Ecto neural progenitor cell (in vitro differentiated cells): ENCODE data around the gene CASZ1.

Source experiments
- DNase-seq: peaks from one replicate; pipeline ENCODE4 v3.0.0-alpha.2; 2018; ENCODE audit warnings: low spot score

The CASZ1 gene

DNA sequence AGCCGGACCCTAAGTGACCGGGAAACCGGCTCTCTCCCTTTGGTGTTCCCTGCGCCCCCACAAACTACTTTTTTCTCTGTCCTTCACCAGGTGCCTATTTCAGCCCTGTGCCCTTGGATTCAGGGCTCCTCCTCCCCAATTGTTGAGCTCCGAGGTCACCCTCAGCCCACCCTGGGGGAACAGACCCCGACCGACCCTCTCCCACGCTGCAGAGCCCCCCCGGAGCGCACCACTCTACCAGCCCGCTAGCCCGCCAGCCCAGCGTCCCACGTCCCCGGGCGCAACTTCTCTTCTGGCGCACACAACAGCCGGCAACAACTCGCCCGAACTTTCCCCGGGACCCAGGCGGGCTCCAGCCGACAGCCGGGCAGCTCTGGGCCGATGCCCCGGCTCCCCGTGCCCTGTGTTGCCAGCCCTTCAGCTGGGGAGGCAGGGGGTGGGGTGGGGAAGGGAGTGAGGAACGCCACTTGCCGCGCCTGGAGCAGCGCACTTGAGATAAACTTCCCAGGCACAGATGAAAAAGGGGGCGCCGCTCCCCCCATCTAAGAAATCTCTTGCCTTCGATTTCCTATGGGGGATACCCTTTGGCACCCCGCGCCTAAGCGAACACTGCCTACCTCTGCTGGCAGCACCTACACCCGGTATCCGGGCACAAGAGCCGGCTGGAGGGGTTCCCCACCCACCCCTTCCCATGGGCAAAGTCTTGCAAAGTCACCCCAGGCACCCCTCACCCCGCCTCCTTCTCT, 997 bp downstream of the CASZ1 start:
- DNase-seq: peak; percentile 65

DNA sequence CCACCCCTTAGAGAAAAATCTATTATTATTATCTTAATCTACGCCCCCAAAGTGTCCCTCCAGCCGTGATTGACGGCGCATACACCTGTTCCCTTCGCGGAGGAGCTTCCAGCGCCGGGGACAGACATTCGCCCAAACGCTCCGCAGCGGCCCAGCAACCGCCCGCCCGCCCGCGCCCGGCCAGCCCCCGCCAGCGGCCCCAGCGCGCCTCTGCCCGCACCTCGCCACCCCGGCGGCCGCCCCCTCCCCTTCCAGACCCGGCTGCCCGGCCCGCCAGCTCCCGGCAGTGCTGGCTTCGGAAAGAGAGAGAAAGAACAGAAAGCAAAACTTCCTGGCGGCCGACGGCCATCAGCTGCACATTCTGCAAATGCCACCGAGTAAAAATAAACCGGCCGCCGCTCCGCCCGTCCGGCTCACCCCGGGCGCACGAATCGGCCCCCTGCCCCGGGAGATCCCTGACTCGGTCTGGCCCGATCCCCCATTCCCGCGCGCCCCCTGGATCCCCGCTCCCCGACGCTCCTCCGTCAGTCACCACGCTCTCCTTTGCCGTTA, 1.6 kb downstream of the CASZ1 start:
- peak; percentile 70 for DNase-seq

DNA sequence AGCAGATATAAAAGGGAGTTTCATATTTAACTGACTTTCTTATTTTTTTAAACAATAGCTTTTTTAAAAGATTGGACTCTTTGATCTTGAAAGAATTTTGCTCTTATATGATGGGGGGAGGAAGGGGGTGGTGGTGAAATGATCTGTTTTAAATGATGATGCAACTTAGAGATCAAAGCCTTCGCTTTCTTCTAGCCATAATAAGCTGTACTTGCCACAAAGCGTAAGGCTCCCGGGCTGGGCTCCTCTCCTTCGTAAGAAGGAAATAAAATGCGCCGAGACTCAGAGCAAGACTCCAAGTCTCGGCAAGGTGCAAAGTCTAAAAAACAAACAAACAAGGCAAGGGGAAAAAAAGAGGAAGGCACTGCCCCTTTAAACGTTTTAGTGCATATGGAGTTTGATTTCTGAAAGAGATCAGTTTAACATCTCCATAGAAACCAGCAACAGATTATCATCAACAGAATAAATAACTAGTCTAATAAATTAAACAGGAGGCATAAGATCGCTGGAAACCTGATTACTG, 3.3 kb downstream of the CASZ1 start:
- DNase-seq: no peak

DNA sequence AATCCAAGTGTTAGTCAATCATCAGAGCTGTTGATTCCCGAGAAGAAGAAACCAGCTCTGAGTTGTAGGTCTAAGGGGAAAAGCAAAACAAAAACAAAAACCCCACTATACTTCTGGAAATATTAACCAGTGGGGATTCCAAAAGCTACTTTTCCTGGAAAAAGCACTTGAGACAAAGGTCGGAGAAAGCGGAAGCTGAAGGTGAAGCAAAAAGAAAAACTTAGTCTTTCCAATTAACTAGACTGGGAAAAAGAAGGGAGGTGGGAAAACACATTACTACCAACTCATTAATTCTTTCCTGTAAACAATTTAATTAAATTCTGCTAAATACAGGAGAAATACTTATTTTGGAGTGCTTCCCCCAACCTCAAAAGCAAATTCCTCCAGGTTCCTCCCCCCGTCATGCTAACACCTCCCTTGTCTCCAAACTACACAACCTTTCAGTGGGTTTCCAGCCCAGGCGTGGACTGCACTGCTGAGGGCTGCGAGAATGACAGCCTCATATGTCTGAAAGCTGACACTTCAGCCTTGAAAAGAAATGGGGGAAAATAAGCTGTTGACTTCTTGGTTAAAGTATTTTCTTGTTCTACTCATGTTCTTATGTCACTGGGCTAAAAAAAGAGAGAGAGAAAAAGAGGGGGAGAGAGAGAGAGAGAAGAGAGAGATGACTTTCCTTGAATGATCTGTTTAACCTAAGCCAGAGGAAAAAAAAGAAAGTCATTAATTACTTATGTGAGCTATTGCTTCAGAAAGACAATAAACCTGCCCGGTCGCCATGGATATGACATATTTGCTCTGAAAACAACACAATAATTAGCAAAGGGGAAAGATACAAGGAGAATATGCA, 5.1 kb downstream of the CASZ1 start:
- no peak for DNase-seq

DNA sequence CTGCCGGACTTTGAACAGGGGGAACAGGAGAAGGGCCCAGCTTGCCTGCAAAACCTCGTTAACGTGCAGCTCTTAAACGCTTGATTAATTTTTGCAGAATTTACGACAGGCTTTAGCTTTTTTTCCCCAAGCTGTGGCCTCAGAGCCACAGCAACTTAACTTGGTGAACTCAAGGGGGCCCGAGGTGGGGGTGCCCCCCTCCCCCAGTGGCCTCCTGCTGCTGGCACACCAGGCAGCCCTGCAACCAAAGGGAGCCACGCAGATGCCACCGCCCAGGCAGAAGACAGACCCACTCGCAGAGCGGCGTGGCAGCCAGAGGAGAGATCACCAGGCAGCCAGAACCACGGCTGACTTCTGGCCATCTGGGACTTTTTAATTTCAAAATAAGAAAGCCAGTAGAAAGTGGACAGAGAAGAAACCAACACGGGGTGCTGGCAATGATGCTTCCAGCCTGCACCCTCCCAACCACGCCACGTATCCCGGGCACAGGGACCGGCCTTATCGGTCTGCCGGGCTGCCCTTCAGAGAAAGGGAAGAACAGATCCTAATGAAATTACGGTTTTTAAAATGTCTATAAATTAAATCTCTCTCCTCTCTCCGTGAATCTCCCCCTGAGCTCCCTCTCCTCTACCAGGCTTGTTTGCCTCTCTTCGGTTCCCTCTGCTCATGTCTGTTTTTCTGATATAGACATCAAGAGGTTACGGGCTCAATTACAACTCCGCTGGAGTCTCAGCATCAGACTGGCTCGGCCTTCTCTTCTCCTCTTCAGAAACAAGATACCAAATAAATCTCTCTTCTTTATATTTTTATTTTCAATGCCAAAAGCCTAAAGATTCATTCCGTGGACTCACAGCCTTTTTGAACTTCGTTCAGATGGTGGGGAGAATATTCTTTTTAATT, 6.4 kb downstream of the CASZ1 start:
- no peak for DNase-seq

DNA sequence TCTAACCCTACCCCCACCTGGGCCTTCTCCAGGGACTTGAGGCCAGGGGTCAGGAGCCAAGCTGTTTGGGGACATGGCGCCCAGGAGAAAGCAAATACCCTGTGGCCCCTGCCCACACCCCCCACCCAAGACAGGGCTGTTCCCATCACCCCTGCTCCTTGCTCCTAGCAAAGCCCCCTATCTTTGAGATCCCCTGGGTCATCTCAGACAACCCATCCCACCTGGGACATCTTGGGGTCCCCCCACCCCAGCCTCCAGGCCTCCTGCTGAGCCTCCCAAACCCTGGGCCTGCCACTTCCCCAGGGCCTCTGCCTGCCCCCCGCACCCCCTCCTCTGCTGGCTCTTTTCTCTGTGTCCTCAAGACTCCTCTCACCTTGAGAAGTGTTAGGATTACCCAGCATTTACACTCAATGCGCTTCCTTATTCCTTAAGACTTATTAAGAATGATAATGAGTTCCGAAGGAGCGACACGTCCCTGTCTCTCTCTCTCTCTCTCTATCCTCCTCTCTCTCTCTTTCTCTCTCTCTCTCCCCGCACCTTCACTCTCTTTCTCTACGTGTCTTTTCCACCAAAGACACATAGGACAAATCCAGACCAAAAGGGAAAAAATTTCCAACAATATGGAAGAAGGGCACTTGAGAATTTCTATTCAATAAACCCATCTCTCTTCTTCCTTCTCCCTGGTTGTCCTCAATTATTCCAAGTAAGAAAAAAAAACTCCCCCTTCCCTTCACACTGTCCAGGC, 7.2 kb downstream of the CASZ1 start:
- DNase-seq: no peak

DNA sequence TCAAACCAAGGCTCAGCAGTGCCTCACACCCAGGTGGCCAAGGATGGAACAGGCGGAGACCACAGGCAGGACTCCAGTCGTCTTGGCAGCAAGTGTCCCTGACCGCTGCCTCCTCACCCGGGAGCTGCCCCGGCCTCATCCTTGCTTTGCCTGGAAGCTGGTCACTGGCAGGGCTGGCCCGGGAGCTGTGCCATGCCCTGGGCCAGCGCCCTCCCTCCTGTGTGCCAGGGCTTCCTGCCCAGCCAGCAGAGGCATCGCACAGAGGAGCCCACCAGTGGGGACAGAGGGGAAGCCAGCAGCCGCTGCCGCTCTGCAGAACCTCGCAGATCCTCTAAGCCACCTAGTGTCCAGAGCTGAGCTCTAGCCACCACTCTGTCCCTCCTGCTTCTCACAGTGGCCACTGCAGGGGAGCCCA, 7.8 kb downstream of the CASZ1 start:
- peak; percentile 69 for DNase-seq

DNA sequence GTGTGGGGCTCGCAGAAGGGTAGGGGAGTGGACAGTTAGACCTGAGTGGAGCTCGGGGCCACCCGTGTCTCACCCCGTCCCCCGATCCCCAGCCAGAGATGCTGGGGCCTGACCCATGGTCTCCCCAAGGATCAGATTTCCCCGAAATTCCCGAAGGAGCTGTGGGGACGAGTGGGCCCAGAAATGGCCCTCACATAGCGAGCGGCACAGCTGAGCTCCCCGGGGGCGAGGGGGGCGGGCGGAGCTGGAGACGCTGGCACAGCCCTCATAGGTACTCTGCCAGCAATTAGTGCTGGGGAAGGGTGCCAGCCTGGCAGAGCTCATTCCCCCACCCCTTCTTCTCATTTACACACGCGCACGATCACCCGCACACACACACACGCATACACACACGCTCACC, 9.2 kb downstream of the CASZ1 start:
- no peak for DNase-seq

DNA sequence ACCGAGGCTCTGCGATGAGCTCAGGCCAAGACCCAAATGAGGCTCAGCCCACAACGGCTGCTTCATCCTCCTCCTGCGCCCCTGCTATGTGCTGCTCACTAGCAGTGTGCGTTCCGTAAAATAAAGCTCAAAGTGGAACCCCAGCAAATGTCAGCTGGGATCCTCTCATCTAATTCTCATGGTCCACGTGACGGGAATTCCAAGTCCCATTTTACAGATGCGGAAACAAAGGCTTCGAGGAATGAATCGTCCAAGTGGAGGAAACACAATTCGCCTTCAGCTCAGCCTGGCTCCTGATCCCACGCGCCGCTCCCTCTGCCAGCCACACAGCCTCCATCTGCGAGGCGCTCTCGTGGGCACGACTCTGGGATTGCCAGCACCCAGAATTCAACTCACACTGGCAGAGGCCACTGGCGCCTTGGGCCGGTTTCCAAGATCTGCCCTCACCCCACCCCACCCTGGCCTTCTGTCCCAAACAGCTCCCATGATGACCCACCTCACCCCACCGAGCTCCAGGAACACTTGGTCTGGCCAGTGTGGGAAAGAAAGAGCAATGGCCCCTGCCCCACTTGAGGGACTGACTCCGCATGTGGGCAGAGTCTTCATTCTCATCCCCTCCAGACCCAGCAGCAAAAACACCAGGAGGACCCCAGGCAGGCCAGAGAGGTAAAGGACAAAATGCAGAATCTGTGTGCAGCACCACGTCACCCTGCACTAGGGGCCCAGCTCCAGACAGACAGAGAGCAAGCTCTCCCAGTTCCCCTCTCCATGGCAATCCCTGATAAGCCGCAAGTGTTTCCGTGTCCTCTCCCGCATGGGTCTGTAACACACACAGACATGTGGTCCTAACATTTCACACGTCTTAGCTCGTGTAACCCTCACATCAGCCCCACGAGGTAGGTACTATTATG, 10.5 kb downstream of the CASZ1 start:
- DNase-seq: no peak

DNA sequence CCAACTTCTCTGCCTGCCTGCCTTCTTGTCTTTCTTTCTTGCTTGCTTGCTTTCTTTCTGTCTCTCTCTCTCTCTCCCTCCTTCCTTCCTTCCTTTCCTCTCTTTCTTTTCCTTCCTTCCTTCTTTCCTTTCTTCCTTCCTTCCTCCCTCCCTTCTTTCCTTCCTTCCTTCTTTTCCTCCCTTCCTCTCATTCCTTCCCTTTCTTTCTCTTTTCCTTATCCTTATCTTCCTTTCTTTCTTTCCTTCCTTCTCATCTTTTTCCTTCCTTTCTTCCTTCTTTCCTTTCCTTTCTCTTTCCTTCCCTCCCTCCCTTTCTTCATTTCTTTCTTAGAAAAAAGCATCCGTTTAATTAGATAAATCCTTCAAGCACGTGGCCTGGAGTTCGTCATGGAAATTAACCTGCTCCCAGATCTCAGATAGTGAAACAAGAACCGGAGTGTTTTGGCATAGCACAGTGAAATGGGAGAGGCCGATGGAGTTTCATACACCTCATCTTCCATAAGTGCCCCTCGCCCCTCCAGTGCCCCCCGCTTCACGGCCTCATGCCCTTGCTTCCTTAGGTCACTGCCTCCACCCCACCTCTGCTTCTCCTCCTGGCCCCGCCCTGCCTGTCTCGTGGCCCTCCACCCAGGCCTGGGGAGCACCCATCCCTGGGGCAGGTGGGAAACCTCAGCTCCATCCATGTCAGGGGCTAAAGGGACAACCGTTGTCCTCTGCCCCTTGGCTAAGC, 11.3 kb downstream of the CASZ1 start:
- DNase-seq: no peak

DNA sequence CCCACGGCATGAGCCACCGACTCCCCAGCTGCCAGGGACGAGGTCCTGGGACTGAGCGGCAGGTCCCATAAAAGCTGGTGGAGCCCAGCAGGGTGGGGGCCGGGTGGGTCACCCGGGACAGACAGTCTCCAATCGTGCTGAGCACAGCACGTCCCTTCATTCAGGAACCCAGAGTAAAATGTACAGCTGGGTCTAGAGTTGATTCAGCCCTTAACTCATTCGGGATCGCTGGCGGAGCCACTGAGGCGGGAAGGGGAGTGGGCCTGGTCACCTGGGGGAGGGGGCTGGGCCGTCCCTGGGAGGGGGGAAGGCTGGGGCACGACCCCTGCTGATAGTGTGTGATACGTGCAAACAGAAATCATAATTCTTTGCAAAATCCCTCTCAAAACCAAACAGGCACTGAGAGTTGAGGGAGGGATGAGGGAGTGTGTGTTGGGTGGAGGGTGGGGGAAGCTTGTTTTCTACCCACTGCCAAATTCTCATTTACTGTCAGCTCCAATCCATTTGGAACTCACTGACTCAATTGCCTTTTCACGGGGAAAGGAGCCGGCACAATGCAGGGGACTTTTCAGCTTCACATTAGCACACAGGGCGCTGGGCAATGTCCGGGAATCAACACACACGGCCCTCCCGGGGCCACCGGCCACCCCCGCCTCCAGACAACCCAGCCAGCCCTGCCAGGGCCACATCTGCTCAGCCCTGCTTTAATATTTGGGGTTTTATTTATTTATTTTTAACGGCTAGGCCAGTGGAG, 13.8 kb downstream of the CASZ1 start:
- DNase-seq: no peak

DNA sequence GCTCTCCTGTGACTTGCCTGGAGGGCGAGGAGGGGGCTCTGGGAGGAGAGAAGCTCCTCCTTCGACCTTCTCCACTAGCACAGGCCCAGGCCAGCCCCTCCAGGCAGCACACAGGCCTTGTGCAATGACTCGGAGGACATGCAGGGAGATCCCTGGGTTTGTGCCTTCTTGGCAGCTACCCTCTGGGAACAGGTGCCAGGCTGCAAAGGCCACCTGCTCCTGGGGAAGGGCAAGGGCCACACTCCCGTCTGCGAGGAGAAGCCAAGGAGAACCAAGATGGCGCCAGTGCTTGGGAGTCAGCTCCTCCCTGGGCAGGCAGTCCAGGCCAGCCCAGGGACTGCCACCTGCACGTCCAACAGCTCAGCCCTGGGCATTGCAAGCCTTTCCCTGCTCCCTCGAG, 15.3 kb downstream of the CASZ1 start:
- no peak for DNase-seq

DNA sequence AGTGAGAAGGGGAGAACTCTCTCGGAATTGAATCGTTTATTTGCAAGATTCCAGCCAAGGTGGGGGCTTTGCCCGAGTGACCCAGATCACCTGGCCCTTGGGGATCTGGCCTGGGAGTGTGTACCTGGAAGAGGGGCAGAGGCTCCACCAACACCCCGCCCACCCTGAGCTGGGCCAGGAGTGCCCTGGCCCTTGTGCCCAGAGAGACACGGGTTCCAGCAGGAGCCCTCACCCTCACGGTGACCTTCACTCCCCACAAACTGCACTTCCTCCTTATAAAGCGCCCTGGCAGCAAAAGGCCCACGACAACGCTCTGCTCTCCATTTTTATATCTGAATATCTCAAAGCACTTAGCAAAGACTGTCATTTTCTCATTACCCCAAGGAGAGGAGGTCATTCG, 16.6 kb downstream of the CASZ1 start:
- DNase-seq: no peak

DNA sequence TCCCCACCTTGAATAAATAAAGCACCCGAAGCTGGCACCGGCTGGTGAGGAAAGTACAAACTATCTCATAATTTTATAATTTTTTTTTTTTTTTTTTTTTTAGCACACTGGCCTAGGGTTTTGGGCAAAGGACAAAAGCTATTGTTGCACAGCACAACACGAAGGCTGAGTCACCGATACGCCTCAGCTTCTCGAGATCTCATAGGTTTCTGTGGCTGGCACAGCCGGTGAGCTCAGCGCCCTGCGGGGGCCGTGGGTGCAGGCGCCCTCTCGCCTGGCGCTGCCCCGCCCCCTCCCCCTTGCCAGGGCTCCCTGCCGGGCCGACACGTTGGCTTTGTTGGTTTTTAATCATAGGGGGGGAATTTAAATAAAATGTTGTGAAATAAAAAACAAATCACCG, 17.2 kb downstream of the CASZ1 start:
- DNase-seq: no peak

DNA sequence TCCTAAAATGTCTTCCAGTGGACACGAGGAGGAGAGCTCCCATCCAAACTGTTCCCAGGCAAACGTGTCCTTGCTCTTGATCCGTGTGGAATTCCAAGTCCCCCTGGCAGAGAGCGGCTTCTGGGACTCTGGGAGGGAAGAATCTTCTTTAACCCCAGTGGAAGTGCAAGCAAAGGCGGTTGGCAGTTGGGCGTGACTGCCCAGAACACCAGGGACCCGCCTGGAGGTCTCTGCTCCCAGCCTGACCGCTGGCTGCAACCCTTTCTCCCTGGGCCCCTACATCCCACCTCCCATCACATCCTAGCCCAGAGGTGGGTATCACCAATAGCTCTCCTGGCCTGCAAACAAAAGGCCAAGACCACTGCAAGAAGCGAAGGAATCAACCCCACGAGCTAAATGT, 17.8 kb downstream of the CASZ1 start:
- DNase-seq: no peak

DNA sequence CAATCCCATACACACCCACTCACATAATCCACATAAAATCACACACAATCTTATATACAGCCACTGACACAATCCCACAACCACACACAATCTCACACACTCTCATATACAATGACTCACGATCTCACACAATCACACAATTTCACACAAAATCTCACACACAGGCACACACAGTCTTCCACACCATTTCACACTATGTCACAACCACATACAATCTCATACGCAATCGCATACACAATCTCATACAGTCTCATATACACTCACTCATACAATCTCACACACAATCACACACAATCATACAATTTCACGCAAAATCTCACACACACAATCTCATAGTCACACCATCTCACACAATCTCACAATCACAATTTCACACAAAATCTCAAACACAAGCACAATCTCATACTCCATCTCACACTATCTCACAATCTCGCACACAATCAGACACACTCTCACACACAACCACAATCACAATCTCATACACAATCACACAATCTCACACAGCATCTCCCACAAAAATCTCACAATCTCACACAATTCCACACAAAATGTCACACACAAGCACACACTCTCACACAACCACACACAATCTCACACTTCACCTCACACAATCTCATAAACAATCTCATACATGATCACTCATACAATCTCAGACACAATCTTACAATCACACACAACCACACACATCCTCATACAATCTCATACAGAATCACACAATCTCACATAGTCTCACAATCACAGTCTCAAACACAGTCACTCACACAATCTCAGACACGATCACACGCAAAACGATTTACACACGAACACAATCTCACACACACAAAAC, 18.5 kb downstream of the CASZ1 start:
- DNase-seq: no peak

DNA sequence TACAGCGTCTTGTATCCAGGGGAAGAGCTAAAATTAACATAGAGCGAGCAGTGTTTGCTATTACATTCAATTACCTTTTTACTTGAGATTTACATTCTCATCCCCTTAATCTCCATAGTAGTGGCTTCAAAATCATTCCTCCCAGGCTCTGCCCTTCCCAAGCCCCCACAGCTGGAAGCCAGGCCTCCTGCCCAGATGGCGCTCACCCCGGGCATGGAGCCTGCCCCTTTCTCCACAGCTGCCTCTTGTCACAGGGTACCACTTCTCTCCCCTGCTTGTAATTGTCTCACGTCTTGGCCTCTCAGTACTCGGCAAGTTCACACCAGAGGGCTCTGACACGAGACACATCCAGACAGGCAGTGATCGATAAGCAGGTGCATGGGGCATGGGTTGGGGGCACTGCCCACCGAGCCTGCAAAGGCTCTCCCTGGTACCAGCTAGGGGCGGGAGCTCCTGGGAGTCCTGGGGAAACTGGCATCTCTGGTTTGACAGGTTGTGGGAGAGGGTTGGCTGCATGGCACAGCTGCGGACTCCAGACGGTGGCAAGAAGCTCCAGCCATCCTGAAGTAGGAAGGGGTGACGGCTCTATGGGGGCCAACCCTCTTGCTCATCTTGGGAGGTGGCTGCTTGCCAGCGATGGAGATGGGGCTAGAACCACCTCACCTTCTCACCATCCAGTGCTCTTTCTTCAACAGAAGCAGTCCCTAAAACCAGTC, 20.1 kb downstream of the CASZ1 start:
- DNase-seq: no peak
